ENCODE results near the gene MEX3C. TPM values are rescaled to one million over a fixed set of nuclear protein-coding genes. Genes with fewer than 3 reads are reported as not detected.

The MEX3C gene
- total and polyA plus RNA-seq, 2 of the 4 experiments (the other 2 are of a cell fraction): 26.0 to 50.9 TPM

- Histone ChIP-seq H3K27me3 (ENCODE audit: control insufficient read depth, insufficient read depth, low read length) (no peaks in the 10 kb centered on the region), H3K4me3 (ENCODE audit: insufficient read depth, low read depth, low read length) (no peak overlapping the region), H3K4ac (ENCODE audit: low read depth, low read length) (no peak overlapping the region), H2AK9ac (replicated peaks; ENCODE audit: low read depth, low read length, poor library complexity) (no peak overlapping the region), H3K18ac (ENCODE audit: low read depth, low read length) (no peak overlapping the region), H4K20me1 (ENCODE audit: insufficient read depth, low read length) (no peaks in the 10 kb centered on the region), H2BK5ac (ENCODE audit: low read depth, low read length, poor library complexity, severe bottlenecking) (no peak overlapping the region), H3K79me1 (ENCODE audit: low read depth in 1 of 2, low read length in 2 of 2) (peaks cover 16 to 23% of the 10 kb centered on the region in 2 experiments), H4K8ac (ENCODE audit: low read depth in 2 of 2, low read length in 2 of 2) (no peak overlapping the region), H4K5ac (ENCODE audit: low read depth, low read length) (no peak overlapping the region), H3K4me2 (ENCODE audit: low read depth, low read length) (no peak overlapping the region), H3K4me1 (ENCODE audit: control insufficient read depth, insufficient read depth, low read length) (no peaks in the 10 kb centered on the region), H2AFZ (replicated peaks; ENCODE audit: low read length, poor library complexity) (no peak overlapping the region), H3K27ac (ENCODE audit: insufficient read depth, low read length) (no peak overlapping the region), H4K91ac (ENCODE audit: insufficient read depth, low read depth, low read length) (no peak overlapping the region), H2AK5ac (ENCODE audit: low read depth, low read length) (no peak overlapping the region), H3K9me1 (ENCODE audit: insufficient read depth, low read length) (peaks cover 2% of the 10 kb centered on the region; the same call in 1 of the 2 replicates), H3K9me3 (ENCODE audit: control insufficient read depth, insufficient read depth, low read length) (no peaks in the 10 kb centered on the region), H3K14ac (replicated peaks; ENCODE audit: low read depth, low read length) (no peak overlapping the region), H2BK20ac (ENCODE audit: low read depth, low read length) (no peak overlapping the region), H3K56ac (ENCODE audit: extremely low read depth, insufficient read depth, low read length) (no peak overlapping the region), H2BK15ac (ENCODE audit: low read depth, low read length) (no peak overlapping the region), H3K23ac (ENCODE audit: low read depth, low read length) (no peak overlapping the region), H2BK120ac (ENCODE audit: low read depth, low read length) (no peak overlapping the region), H3K36me3 (ENCODE audit: control insufficient read depth, insufficient read depth, low read length) (no peaks in the 10 kb centered on the region; the same call in 1 of the 2 replicates), H3K9ac (ENCODE audit: low read depth, low read length) (no peak overlapping the region)
- CTCF ChIA-PET: no interaction called here
- no peak for DNase-seq
- ATAC-seq (ENCODE audit: low read depth): no peak
- BruUV-seq (replicated peaks): no TSS peak
- in situ Hi-C loops (cut with MboI; ENCODE audit: low sequenced_read_pairs): no loop called here
- POLR2A ChIA-PET (ENCODE audit: unreplicated experiment): no interaction called here
- TF ChIP-seq ELK1 (IDR thresholded peaks at IDR 0.05; ENCODE audit: borderline replicate concordance, low read depth, low read length) (no peak), NFE2L2 (IDR thresholded peaks at IDR 0.05; ENCODE audit: low read depth, low read length) (no peak), CTCF (conservative IDR thresholded peaks at IDR 0.05; ENCODE audit: low read depth, low read length) (no peak)
- intact Hi-C loops (cut with micrococcal nuclease): no loop called here
- dilution Hi-C loops (cut with HindIII; ENCODE audit: low sequenced_read_pairs, unreplicated experiment): no loop called here
- WGBS, 2 experiments (ENCODE audit: extremely low coverage in 2 of 2, insufficient read length in 1 of 2): no CpG with 5 or more reads among the region's 3 CpGs
These were observed 26.8 kb downstream of the MEX3C start for GRCh38 chr18:51170664-51171063.
